IMR-90 (cell line): ENCODE results near the gene ASTN2. TPM values are rescaled to one million over a fixed set of nuclear protein-coding genes. Genes with fewer than 3 reads are reported as not detected.

Experiments
- ATAC-seq: fragments of 200-7000 bp; cut with Tn5 transposase; 2 replicates; pipeline ENCODE4 v1.9.1; 2020; ENCODE audit warnings: low read depth, mild to moderate bottlenecking, moderate library complexity
- BruUV-seq: library from RNA; stranded (reverse); fragments of 400-500 nt; replicated peaks from 2 replicates; lab custom pipeline; 2021; lab: Mats Ljungman, UMichigan
- CTCF ChIA-PET: fragments of 300-600 bp; formaldehyde crosslinking; extraction: SDS; loops from one replicate; lab custom pipeline; 2021; ENCODE audit warnings: antibody characterized with exemption; lab: Yijun Ruan, JAX
- POLR2A ChIA-PET: fragments of 300-600 bp; sonication (Branson Sonifier 250); formaldehyde crosslinking; loops from one replicate; lab custom pipeline; 2022; ENCODE audit warnings: antibody characterized with exemption; ENCODE audit not compliant: unreplicated experiment; lab: Charles Lee
- DNase-seq: peaks from one replicate; pipeline ENCODE4 v3.0.0; 2013
- H2AFZ ChIP-seq: replicated peaks from 2 replicates; pipeline ENCODE3; 2013; ENCODE audit warnings: low read length, mild to moderate bottlenecking; ENCODE audit not compliant: poor library complexity
- H2AK5ac ChIP-seq: 2 replicates; pipeline ENCODE4 v1.6.1; 2013; ENCODE audit warnings: low read depth, low read length, inconsistent platforms
- H2AK9ac ChIP-seq: replicated peaks from 2 replicates; pipeline ENCODE3; 2013; ENCODE audit warnings: mild to moderate bottlenecking, low read depth, low read length, moderate library complexity; ENCODE audit not compliant: poor library complexity
- H2BK120ac ChIP-seq: 2 replicates; pipeline ENCODE4 v1.6.1; 2013; ENCODE audit warnings: low read depth, low read length, inconsistent platforms
- H2BK15ac ChIP-seq: 3 replicates; pipeline ENCODE4 v1.6.1; 2013; ENCODE audit warnings: low read depth, low read length, inconsistent platforms
- H2BK20ac ChIP-seq: 2 replicates; pipeline ENCODE4 v1.6.1; 2013; ENCODE audit warnings: low read depth, mild to moderate bottlenecking, inconsistent platforms, low read length, moderate library complexity
- H2BK5ac ChIP-seq: 2 replicates; pipeline ENCODE4 v1.6.1; 2013; ENCODE audit warnings: mild to moderate bottlenecking, low read depth, low read length, inconsistent platforms; ENCODE audit not compliant: poor library complexity, severe bottlenecking
- H3K14ac ChIP-seq: replicated peaks from 2 replicates; pipeline ENCODE4 v1.6.1; 2013; ENCODE audit warnings: low read depth, low read length, inconsistent platforms
- H3K18ac ChIP-seq: 2 replicates; pipeline ENCODE4 v1.6.1; 2013; ENCODE audit warnings: low read depth, low read length, control low read depth
- H3K23ac ChIP-seq: 2 replicates; pipeline ENCODE4 v1.6.1; 2013; ENCODE audit warnings: low read depth, low read length, inconsistent platforms
- H3K27ac ChIP-seq: 2 replicates; pipeline ENCODE4 v1.5.1; 2013; ENCODE audit warnings: mild to moderate bottlenecking, control low read depth, low read length; ENCODE audit not compliant: insufficient read depth
- H3K27me3 ChIP-seq: 2 replicates; pipeline ENCODE4 v1.6.1; 2013; ENCODE audit warnings: low read length; ENCODE audit not compliant: control insufficient read depth, insufficient read depth
- H3K36me3 ChIP-seq: 2 replicates; pipeline ENCODE4 v1.6.1; 2013; ENCODE audit warnings: low read length, mixed read lengths; ENCODE audit not compliant: control insufficient read depth, insufficient read depth
- H3K4ac ChIP-seq: 2 replicates; pipeline ENCODE4 v1.6.1; 2013; ENCODE audit warnings: low read depth, low read length, inconsistent platforms
- H3K4me1 ChIP-seq: 2 replicates; pipeline ENCODE4 v1.6.1; 2013; ENCODE audit warnings: low read length, mixed read lengths; ENCODE audit not compliant: control insufficient read depth, insufficient read depth
- H3K4me2 ChIP-seq: 2 replicates; pipeline ENCODE4 v1.6.1; 2013; ENCODE audit warnings: low read depth, mild to moderate bottlenecking, control low read depth, low read length, moderate library complexity
- H3K4me3 ChIP-seq: 2 replicates; pipeline ENCODE4 v1.5.1; 2013; ENCODE audit warnings: low read depth, mild to moderate bottlenecking, control low read depth, low read length, moderate library complexity; ENCODE audit not compliant: insufficient read depth
- H3K56ac ChIP-seq: 2 replicates; pipeline ENCODE4 v1.6.1; 2013; ENCODE audit warnings: low read length, inconsistent platforms; ENCODE audit not compliant: insufficient read depth; ENCODE audit errors: extremely low read depth
- H3K79me1 ChIP-seq, 2 experiments: 2 replicates each; pipeline ENCODE4 v1.6.1; 2013; ENCODE audit warnings: low read length in 2 of 2, inconsistent platforms in 1 of 2, low read depth in 1 of 2
- H3K9ac ChIP-seq: 2 replicates; pipeline ENCODE4 v1.6.1; 2013; ENCODE audit warnings: low read depth, low read length, control low read depth
- H3K9me1 ChIP-seq: 2 replicates; pipeline ENCODE4 v1.6.1; 2013; ENCODE audit warnings: low read length, inconsistent platforms; ENCODE audit not compliant: insufficient read depth
- H3K9me3 ChIP-seq: 2 replicates; pipeline ENCODE4 v1.6.1; 2013; ENCODE audit warnings: low read length; ENCODE audit not compliant: control insufficient read depth, insufficient read depth
- H4K20me1 ChIP-seq: 2 replicates; pipeline ENCODE4 v1.6.1; 2013; ENCODE audit warnings: low read length, inconsistent platforms; ENCODE audit not compliant: insufficient read depth
- H4K5ac ChIP-seq: 2 replicates; pipeline ENCODE4 v1.6.1; 2013; ENCODE audit warnings: mild to moderate bottlenecking, low read depth, low read length, control low read depth
- H4K8ac ChIP-seq, 2 experiments: 2 replicates each; pipeline ENCODE4 v1.6.1; 2013; ENCODE audit warnings: low read depth in 2 of 2, low read length in 2 of 2, control low read depth in 1 of 2, inconsistent platforms in 1 of 2
- H4K91ac ChIP-seq: 2 replicates; pipeline ENCODE4 v1.6.1; 2013; ENCODE audit warnings: low read depth, low read length, inconsistent platforms; ENCODE audit not compliant: insufficient read depth
- BHLHE40 ChIP-seq: fragments of 150-350 bp; IDR thresholded peaks from 2 replicates; pipeline ENCODE4 v1.6.1; 2016; ENCODE audit warnings: mild to moderate bottlenecking, low read depth, low read length
- CEBPB ChIP-seq: IDR thresholded peaks from 2 replicates; pipeline ENCODE4 v1.6.1; 2012; ENCODE audit warnings: low read depth, low read length, improper control_type of control experiment
- CHD1 ChIP-seq: IDR thresholded peaks from 2 replicates; pipeline ENCODE4 v1.6.1; 2012; ENCODE audit warnings: low read depth, low read length, improper control_type of control experiment
- CTCF ChIP-seq: conservative IDR thresholded peaks from 2 replicates; pipeline ENCODE4 v1.5.1; 2012; ENCODE audit warnings: mild to moderate bottlenecking, low read depth, low read length, improper control_type of control experiment
- ELK1 ChIP-seq: fragments of 150-350 bp; IDR thresholded peaks from 2 replicates; pipeline ENCODE4 v1.6.1; 2016; ENCODE audit warnings: low read depth, mild to moderate bottlenecking, low read length, moderate library complexity, borderline replicate concordance
- MAFK ChIP-seq: IDR thresholded peaks from 2 replicates; pipeline ENCODE4 v1.6.1; 2012; ENCODE audit warnings: low read depth, low read length, improper control_type of control experiment
- MAZ ChIP-seq: IDR thresholded peaks from 2 replicates; pipeline ENCODE4 v1.6.1; 2012; ENCODE audit warnings: low read depth, mild to moderate bottlenecking, low read length, improper control_type of control experiment, moderate library complexity, borderline replicate concordance
- MXI1 ChIP-seq: IDR thresholded peaks from 2 replicates; pipeline ENCODE4 v1.6.1; 2012; ENCODE audit warnings: low read depth, mild to moderate bottlenecking, low read length, moderate library complexity, borderline replicate concordance
- NFE2L2 ChIP-seq: fragments of 150-350 bp; IDR thresholded peaks from 2 replicates; pipeline ENCODE4 v1.6.1; 2016; ENCODE audit warnings: low read depth, mild to moderate bottlenecking, low read length
- POLR2A ChIP-seq: IDR thresholded peaks from 2 replicates; pipeline ENCODE4 v1.6.1; 2012; ENCODE audit warnings: mild to moderate bottlenecking, low read depth, low read length
- RAD21 ChIP-seq: IDR thresholded peaks from 2 replicates; pipeline ENCODE4 v1.6.1; 2012; ENCODE audit warnings: low read length, improper control_type of control experiment
- RCOR1 ChIP-seq: IDR thresholded peaks from 2 replicates; pipeline ENCODE4 v1.6.1; 2012; ENCODE audit warnings: mild to moderate bottlenecking, low read length, improper control_type of control experiment; ENCODE audit not compliant: insufficient replicate concordance
- SMC3 ChIP-seq: fragments of 150-350 bp; IDR thresholded peaks from 2 replicates; pipeline ENCODE4 v1.6.1; 2016; ENCODE audit warnings: low read depth, mild to moderate bottlenecking, antibody characterized with exemption, low read length, moderate library complexity
- WGBS, 2 experiments: methylation state at CpG; one replicate each; pipeline versions ENCODE4 v1.1.5 to v1.1.7; 2013; ENCODE audit warnings: missing lambda C conversion rate in 2 of 2; ENCODE audit not compliant: insufficient read length in 1 of 2; ENCODE audit errors: extremely low coverage in 2 of 2; 5-methylcytosine and 5-hydroxymethylcytosine counted together
- dilution Hi-C: fragments of 300-500 bp; cut with HindIII; formaldehyde crosslinking; loops from one replicate; pipeline ENCODE4 v1.14.3; 2018; ENCODE audit warnings: low sequenced_read_pairs; ENCODE audit not compliant: unreplicated experiment
- in situ Hi-C: fragments of 300-500 bp; cut with MboI; formaldehyde crosslinking; loops from 3 replicates; pipeline ENCODE4 v1.14.3; 2019; ENCODE audit warnings: low sequenced_read_pairs, inconsistent platforms, mixed read lengths
- intact Hi-C: fragments of 100-400 bp; cut with micrococcal nuclease; formaldehyde crosslinking; loops from 2 replicates; pipeline ENCODE4 v1.10.0; 2022
- polyA plus RNA-seq, 3 experiments: library from polyadenylated mRNA; depleted of rRNA; stranded (reverse); fragments of >200 nt; gene quantifications; 2 replicates each; pipeline ENCODE4 v1.2.3, GENCODE V29; 2012; ENCODE audit warnings: low replicate concordance in 1 of 3
- total RNA-seq: library from RNA; depleted of rRNA; stranded (reverse); fragments of >200 nt; gene quantifications from 2 replicates; pipeline ENCODE4 v1.2.3, GENCODE V29; 2012

The ASTN2 gene
- total and polyA plus RNA-seq, 2 of the 4 experiments (the other 2 are of a cell fraction), result 3.8 to 6.8 TPM

- H3K9me1 ChIP-seq, result no peaks in the 10 kb centered on the region
- dilution Hi-C loops (no loop called here), in situ Hi-C loops (no loop called here), intact Hi-C loops (no loop called here)
- H4K5ac ChIP-seq, result no peak overlapping the region
- no peak for TF ChIP-seq BHLHE40
- no peak for TF ChIP-seq POLR2A
- TF ChIP-seq ELK1, result no peak
- no peak for TF ChIP-seq CTCF
- TF ChIP-seq RCOR1, result no peak
- no peak for TF ChIP-seq NFE2L2
- no peak for TF ChIP-seq SMC3
- no peak for TF ChIP-seq MXI1
- TF ChIP-seq MAZ, result no peak
- TF ChIP-seq RAD21, result no peak
- no peak for TF ChIP-seq CHD1
- TF ChIP-seq CEBPB, result no peak
- TF ChIP-seq MAFK, result no peak
- peaks cover 2% of the 10 kb centered on the region for H3K9me3 ChIP-seq
- no peak overlapping the region for H2BK120ac ChIP-seq
- no peak overlapping the region for H3K4me3 ChIP-seq
- H3K23ac ChIP-seq, result no peak overlapping the region
- H2AK5ac ChIP-seq, result no peak overlapping the region
- no peaks in the 10 kb centered on the region for H4K20me1 ChIP-seq
- H2AFZ ChIP-seq, result no peak overlapping the region
- no peak overlapping the region for H3K9ac ChIP-seq
- H3K4me1 ChIP-seq, result 0 out of 2 replicates have a peak, but pooled peaks cover 1% of the 10 kb centered on the region
- H3K27me3 ChIP-seq, result no peaks in the 10 kb centered on the region
- no peak overlapping the region for H3K4ac ChIP-seq
- H3K27ac ChIP-seq, result no peak overlapping the region
- no TSS peak for BruUV-seq
- no peak for DNase-seq
- WGBS, 2 experiments, result no CpG with 5 or more reads among the region's 3 CpGs
- no peaks in the 10 kb centered on the region for H3K79me1 ChIP-seq
- H4K8ac ChIP-seq, result no peak overlapping the region
- ATAC-seq, result no peak
- H3K14ac ChIP-seq, result no peak overlapping the region
- no peak overlapping the region for H2BK5ac ChIP-seq
- no peak overlapping the region for H3K18ac ChIP-seq
- no peak overlapping the region for H3K4me2 ChIP-seq
- no peaks in the 10 kb centered on the region for H3K36me3 ChIP-seq
- H3K56ac ChIP-seq, result no peak overlapping the region
- CTCF ChIA-PET, result no interaction called here
- no peak overlapping the region for H2AK9ac ChIP-seq
- no peak overlapping the region for H2BK15ac ChIP-seq
- no peak overlapping the region for H4K91ac ChIP-seq
- H2BK20ac ChIP-seq, result no peak overlapping the region
- POLR2A ChIA-PET, result no interaction called here
Observed at GRCh38 chr9:117103438-117104110, 311.3 kb downstream of the ASTN2 start.
